PC-3 (cell line): ENCODE measurements around the gene NPAS2. TPM values are rescaled to one million over a fixed set of nuclear protein-coding genes. Genes with fewer than 3 reads are reported as not detected.

Experiments used
- ATAC-seq: fragments of 200-7000 bp; cut with Tn5 transposase; 2 replicates; pipeline ENCODE4 v1.9.1; 2020; ENCODE audit warnings: mild to moderate bottlenecking, moderate library complexity
- BruUV-seq: library from RNA; stranded (reverse); fragments of 400-500 nt; replicated peaks from 2 replicates; lab custom pipeline; 2021; lab: Mats Ljungman, UMichigan
- CTCF ChIA-PET: fragments of 300-600 bp; sonication (Branson Sonifier 250); formaldehyde crosslinking; loops from one replicate; lab custom pipeline; 2022; ENCODE audit warnings: antibody characterized with exemption; lab: Charles Lee
- POLR2A ChIA-PET: fragments of 300-600 bp; sonication (Branson Sonifier 250); formaldehyde crosslinking; loops from one replicate; lab custom pipeline; 2022; ENCODE audit warnings: antibody characterized with exemption; ENCODE audit not compliant: unreplicated experiment; lab: Charles Lee
- DNase-seq: peaks from one replicate; pipeline ENCODE4 v3.0.0-alpha.2; 2015
- H2AFZ ChIP-seq: fragments of 300-600 bp; sonication (generic); 2 replicates; pipeline ENCODE4 v1.6.0; 2016; ENCODE audit warnings: antibody characterized with exemption, low read length
- H3F3A ChIP-seq: fragments of 300-600 bp; sonication (generic); one replicate; pipeline ENCODE4 v1.6.0; 2017; ENCODE audit warnings: antibody characterized with exemption, low read length, control low read depth, mild to moderate bottlenecking; ENCODE audit not compliant: unreplicated experiment
- H3K27ac ChIP-seq: fragments of 300-600 bp; sonication (generic); 2 replicates; pipeline ENCODE4 v1.5.1; 2016; ENCODE audit warnings: mild to moderate bottlenecking, low read length
- H3K27me3 ChIP-seq: fragments of 300-600 bp; sonication (generic); 2 replicates; pipeline ENCODE4 v1.6.1; 2016; ENCODE audit warnings: low read length, mixed read lengths
- H3K36me3 ChIP-seq: fragments of 300-600 bp; sonication (generic); 2 replicates; pipeline ENCODE4 v1.6.1; 2016; ENCODE audit warnings: low read depth, mixed run types, low read length, mixed read lengths
- H3K4me1 ChIP-seq: fragments of 300-600 bp; sonication (generic); 2 replicates; pipeline ENCODE4 v1.5.1; 2016; ENCODE audit warnings: low read length; ENCODE audit not compliant: insufficient read depth
- H3K4me2 ChIP-seq: fragments of 300-600 bp; sonication (generic); 2 replicates; pipeline ENCODE4 v1.6.0; 2016; ENCODE audit warnings: low read length
- H3K4me3 ChIP-seq: fragments of 300-600 bp; sonication (generic); 2 replicates; pipeline ENCODE4 v1.5.1; 2016; ENCODE audit warnings: mild to moderate bottlenecking, low read length, mixed read lengths
- H3K79me2 ChIP-seq: fragments of 300-600 bp; sonication (generic); 2 replicates; pipeline ENCODE4 v1.6.1; 2017; ENCODE audit warnings: low read length, mixed read lengths
- H3K9ac ChIP-seq: fragments of 300-600 bp; sonication (generic); 2 replicates; pipeline ENCODE4 v1.6.0; 2016; ENCODE audit warnings: mild to moderate bottlenecking, low read length
- H3K9me2 ChIP-seq: fragments of 300-600 bp; sonication (generic); replicated peaks from 2 replicates; pipeline ENCODE4 v1.6.1; 2016; ENCODE audit warnings: mixed run types, low read length, mixed read lengths
- H3K9me3 ChIP-seq: fragments of 300-600 bp; sonication (generic); 2 replicates; pipeline ENCODE4 v1.6.1; 2016; ENCODE audit warnings: low read length, mixed read lengths
- H4K20me1 ChIP-seq: fragments of 300-600 bp; sonication (generic); 2 replicates; pipeline ENCODE4 v1.6.1; 2016; ENCODE audit warnings: low read length, mixed read lengths
- CTCF ChIP-seq: fragments of 300-600 bp; sonication (generic); conservative IDR thresholded peaks from 2 replicates; pipeline ENCODE4 v1.5.1; 2017; ENCODE audit warnings: antibody characterized with exemption, low read depth, mild to moderate bottlenecking, low read length
- EZH2 ChIP-seq: fragments of 300-600 bp; sonication (generic); IDR thresholded peaks from one replicate; pipeline ENCODE4 v1.6.1; 2017; ENCODE audit warnings: antibody characterized with exemption, mild to moderate bottlenecking, low read length; ENCODE audit not compliant: unreplicated experiment
- EZH2phosphoT487 ChIP-seq: fragments of 300-600 bp; sonication (generic); IDR thresholded peaks from 2 replicates; pipeline ENCODE4 v1.6.1; 2018; ENCODE audit warnings: mild to moderate bottlenecking, antibody characterized with exemption, low read length, borderline replicate concordance
- intact Hi-C: fragments of 100-400 bp; cut with micrococcal nuclease; formaldehyde crosslinking; loops from 2 replicates; pipeline ENCODE4 v1.9.0; 2023
- total RNA-seq: library from RNA; depleted of rRNA; stranded (reverse); fragments of >200 nt; gene quantifications from 2 replicates; pipeline ENCODE4 v1.2.3, GENCODE V29; 2014

Gene NPAS2
- total RNA-seq, 1 experiment from 2014 or later = 55.4 TPM

GRCh38 chr2:100807707-100808106 lies 12.2 kb upstream of the NPAS2 start:
- no peak for TF ChIP-seq CTCF
- TF ChIP-seq EZH2phosphoT487 = no peak
- no peak for TF ChIP-seq EZH2
- no peaks in the 10 kb centered on the region for H3F3A ChIP-seq
- H3K79me2 ChIP-seq = no peaks in the 10 kb centered on the region
- no TSS peak for BruUV-seq
- H3K36me3 ChIP-seq = no peaks in the 10 kb centered on the region
- no peak overlapping the region for H3K4me3 ChIP-seq
- H4K20me1 ChIP-seq = no peaks in the 10 kb centered on the region
- intact Hi-C loops = no loop called here
- no peaks in the 10 kb centered on the region for H3K9me3 ChIP-seq
- H3K27ac ChIP-seq = no peak overlapping the region
- no peak overlapping the region for H2AFZ ChIP-seq
- H3K4me2 ChIP-seq = no peak overlapping the region
- H3K9ac ChIP-seq = no peak overlapping the region
- POLR2A ChIA-PET = no interaction called here
- no peak for DNase-seq
- no peaks in the 10 kb centered on the region for H3K4me1 ChIP-seq
- no peaks in the 10 kb centered on the region; the same call in 1 of the 2 replicates for H3K9me2 ChIP-seq
- H3K27me3 ChIP-seq = no peaks in the 10 kb centered on the region
- no peak for ATAC-seq
- CTCF ChIA-PET = no interaction called here

- no peak overlapping the region for H3K4me2 ChIP-seq
- ATAC-seq (no peak), DNase-seq (no peak)
- H3K79me2 ChIP-seq = no peaks in the 10 kb centered on the region
- no peaks in the 10 kb centered on the region for H3K36me3 ChIP-seq
- H4K20me1 ChIP-seq = no peaks in the 10 kb centered on the region
- H2AFZ ChIP-seq = no peak overlapping the region
- intact Hi-C loops = no loop called here
- ChIA-PET POLR2A (no interaction called here), CTCF (no interaction called here)
- H3K9me2 ChIP-seq = no peaks in the 10 kb centered on the region
- H3K4me1 ChIP-seq = no peaks in the 10 kb centered on the region
- no peaks in the 10 kb centered on the region for H3K27me3 ChIP-seq
- no peak overlapping the region for H3K9ac ChIP-seq
- H3K4me3 ChIP-seq = no peak overlapping the region
- H3K9me3 ChIP-seq = no peaks in the 10 kb centered on the region
- TF ChIP-seq EZH2 (no peak), EZH2phosphoT487 (no peak), CTCF (no peak)
- no peaks in the 10 kb centered on the region for H3F3A ChIP-seq
- no peak overlapping the region for H3K27ac ChIP-seq
- no TSS peak for BruUV-seq
Observed at GRCh38 chr2:100808582-100808981, 11.4 kb upstream of the NPAS2 start.

GRCh38 chr2:100809506-100809905 lies 10.4 kb upstream of the NPAS2 start:
- H2AFZ ChIP-seq = no peak overlapping the region
- DNase-seq (no peak), ATAC-seq (no peak)
- H3K36me3 ChIP-seq = no peaks in the 10 kb centered on the region
- peaks cover 4% of the 10 kb centered on the region; the same call in 1 of the 2 replicates for H3K4me1 ChIP-seq
- H3K27ac ChIP-seq = no peak overlapping the region
- H3K9ac ChIP-seq = no peak overlapping the region
- POLR2A ChIA-PET = interaction anchor here (0.6 kb wide), 1 partner anchor 8 kb away, joined by 4 read pairs; no protein-coding TSS in a partner anchor
- no TSS peak for BruUV-seq
- H3K27me3 ChIP-seq = no peaks in the 10 kb centered on the region
- H3K79me2 ChIP-seq = no peaks in the 10 kb centered on the region
- no peaks in the 10 kb centered on the region for H3F3A ChIP-seq
- H3K9me2 ChIP-seq = no peaks in the 10 kb centered on the region
- no peak overlapping the region for H3K4me2 ChIP-seq
- no peaks in the 10 kb centered on the region for H4K20me1 ChIP-seq
- no peak for TF ChIP-seq EZH2phosphoT487
- no peak for TF ChIP-seq CTCF
- TF ChIP-seq EZH2 = no peak
- no peaks in the 10 kb centered on the region for H3K9me3 ChIP-seq
- intact Hi-C loops = no loop called here
- H3K4me3 ChIP-seq = no peak overlapping the region
- CTCF ChIA-PET = no interaction called here
